ENCODE data around the gene CNKSR3. TPM values are rescaled to one million over a fixed set of nuclear protein-coding genes. Genes with fewer than 3 reads are reported as not detected.

Gene CNKSR3
- total RNA-seq = 10 to 100 TPM; 11.5 to 16.8 TPM

DNA sequence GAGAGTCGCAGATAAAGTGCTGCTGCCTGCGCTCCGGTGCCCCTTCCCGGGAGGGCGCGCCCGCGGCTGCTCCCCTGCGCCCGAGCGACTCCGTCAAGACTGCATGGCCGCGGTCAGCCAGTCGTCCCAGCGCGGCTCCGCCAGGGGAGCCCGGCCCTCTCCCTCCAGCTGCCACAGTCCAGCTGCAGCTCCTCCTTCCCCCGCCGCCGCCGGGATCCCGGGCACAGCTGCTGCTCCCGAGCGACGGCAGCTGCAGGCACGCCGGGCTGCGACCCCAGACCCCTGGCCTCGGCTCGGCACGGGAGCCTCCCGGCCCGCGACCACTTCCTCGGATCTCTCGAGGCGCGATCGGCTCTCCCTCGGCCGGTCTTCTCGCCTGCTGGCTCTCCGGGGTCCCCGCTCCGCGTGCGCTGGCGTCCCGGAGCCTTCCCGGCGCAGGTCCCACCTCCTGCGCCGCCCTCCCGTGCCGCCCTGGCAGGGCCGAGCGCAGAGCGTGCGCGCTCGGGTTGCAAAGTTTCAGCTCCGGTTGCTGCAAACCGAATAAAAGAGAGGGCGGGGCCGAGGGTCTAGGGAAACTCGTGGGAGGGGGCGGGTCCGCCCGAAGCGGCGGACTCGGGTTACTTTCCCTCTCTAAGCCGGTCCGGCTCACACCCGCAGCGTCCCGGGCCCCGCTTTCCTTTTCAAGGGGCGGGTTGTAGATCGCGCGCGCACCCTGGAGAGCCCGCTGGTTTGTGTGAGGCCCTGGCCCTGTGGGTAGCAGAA lies at the start of gene CNKSR3:
Gene CNKSR3, minus strand, starts transcription at position 542 of the 762 bp plus-strand sequence. CDS start 571 bp downstream, outside the sequence.
- Histone ChIP-seq H3K4me3 (peak within 1 kb of the TSS; percentile 79 to 85), H3K27ac (peak within 1 kb of the TSS; percentile 96 to 98), H3K27me3 (no peaks in the 10 kb centered on the region), H3K9me3 (no peaks in the 10 kb centered on the region), H3K36me3 (no peaks in the 10 kb centered on the region), H3K4me1 (peaks cover 0 to 37% of the 10 kb centered on the region in 2 donors)
- peak; percentile 82 for DNase-seq (ENCODE audit: low spot score)
- TF ChIP-seq, protein P1, sequence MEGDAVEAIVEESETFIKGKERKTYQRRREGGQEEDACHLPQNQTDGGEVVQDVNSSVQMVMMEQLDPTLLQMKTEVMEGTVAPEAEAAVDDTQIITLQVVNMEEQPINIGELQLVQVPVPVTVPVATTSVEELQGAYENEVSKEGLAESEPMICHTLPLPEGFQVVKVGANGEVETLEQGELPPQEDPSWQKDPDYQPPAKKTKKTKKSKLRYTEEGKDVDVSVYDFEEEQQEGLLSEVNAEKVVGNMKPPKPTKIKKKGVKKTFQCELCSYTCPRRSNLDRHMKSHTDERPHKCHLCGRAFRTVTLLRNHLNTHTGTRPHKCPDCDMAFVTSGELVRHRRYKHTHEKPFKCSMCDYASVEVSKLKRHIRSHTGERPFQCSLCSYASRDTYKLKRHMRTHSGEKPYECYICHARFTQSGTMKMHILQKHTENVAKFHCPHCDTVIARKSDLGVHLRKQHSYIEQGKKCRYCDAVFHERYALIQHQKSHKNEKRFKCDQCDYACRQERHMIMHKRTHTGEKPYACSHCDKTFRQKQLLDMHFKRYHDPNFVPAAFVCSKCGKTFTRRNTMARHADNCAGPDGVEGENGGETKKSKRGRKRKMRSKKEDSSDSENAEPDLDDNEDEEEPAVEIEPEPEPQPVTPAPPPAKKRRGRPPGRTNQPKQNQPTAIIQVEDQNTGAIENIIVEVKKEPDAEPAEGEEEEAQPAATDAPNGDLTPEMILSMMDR (IDR thresholded peaks at IDR 0.05) = no peak

DNA sequence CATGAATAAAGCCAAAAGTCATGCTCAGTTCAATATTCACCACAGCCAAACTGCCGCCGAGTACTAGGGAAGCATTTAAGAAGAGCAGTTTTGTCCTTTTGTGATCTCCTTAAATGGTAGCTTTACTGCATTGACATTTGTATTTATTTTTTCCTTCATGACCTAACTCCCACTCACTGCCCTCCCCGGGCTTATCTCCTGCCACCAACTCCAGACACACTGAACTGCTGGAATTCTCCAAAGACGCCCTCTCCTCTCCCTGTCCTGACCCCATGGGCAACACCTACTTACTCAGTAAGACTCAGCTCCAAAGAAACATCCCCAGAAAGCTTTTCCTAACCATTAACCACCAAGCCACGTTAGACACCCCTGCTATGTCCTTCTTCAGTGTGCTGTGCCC lies 48.5 kb upstream of the CNKSR3 start:
- H3K4me3 ChIP-seq = no peak overlapping the region
- no peaks in the 10 kb centered on the region for H3K4me1 ChIP-seq
- no peaks in the 10 kb centered on the region for H3K36me3 ChIP-seq
- DNase-seq (ENCODE audit: low spot score) = no peak
- TF ChIP-seq, protein P1 (IDR thresholded peaks at IDR 0.05) = no peak
- H3K9me3 ChIP-seq = no peaks in the 10 kb centered on the region
- H3K27me3 ChIP-seq = no peaks in the 10 kb centered on the region
- H3K27ac ChIP-seq = no peak overlapping the region

DNA sequence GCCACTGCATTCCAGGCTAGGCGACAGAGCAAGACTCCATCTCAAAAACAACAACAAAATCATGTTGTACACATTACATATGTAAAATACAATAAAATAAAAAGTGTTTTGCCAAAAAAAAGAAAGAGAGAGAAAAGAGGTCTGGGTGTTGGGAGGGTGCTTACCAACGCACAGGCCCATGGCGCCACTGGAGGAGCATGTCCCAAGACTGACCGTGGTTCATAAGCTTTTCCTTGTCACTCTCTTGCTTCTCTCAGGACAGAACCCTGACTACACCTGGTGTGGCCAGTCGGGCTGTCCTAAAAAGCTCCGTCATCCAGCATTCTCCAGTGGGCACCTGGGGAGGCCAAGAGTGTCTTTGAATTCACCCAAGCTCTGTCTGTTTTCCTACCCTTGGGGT lies 48.0 kb upstream of the CNKSR3 start:
- no peaks in the 10 kb centered on the region for H3K4me1 ChIP-seq
- H3K4me3 ChIP-seq = no peak overlapping the region
- H3K27ac ChIP-seq = no peak overlapping the region
- no peak for DNase-seq (ENCODE audit: low spot score)
- TF ChIP-seq, protein P1 (IDR thresholded peaks at IDR 0.05) = no peak
- no peaks in the 10 kb centered on the region for H3K27me3 ChIP-seq
- H3K36me3 ChIP-seq = no peaks in the 10 kb centered on the region
- H3K9me3 ChIP-seq = no peaks in the 10 kb centered on the region

DNA sequence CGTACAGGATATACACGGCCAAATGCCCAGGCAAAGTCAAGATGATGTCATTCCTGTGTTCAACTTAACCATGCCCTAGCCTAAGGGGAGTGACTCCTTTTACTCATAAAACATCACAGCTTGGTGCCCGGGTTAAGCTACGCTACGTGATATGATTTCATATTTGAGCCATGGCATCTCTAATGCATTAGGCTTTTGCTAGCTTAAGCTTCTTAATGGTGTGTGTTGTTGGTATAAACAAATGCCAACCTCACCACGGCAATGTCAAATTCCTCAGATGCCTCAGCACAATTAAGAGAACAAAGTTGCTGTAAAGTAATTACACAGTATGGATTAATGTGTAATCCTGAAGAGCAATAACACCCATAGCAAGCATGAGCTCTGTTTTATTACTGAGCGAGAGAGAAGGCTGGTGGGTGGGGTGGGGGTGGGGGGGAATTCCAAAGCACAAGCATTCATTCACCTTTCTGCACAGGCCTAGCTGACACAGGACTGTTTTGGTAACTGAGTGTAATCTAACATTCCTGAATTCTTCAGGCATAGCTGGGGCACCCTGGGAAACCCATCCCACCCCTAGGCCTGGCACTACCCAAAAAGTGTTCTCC lies 44.7 kb upstream of the CNKSR3 start:
- TF ChIP-seq, protein P1 (IDR thresholded peaks at IDR 0.05) = no peak
- H3K4me3 ChIP-seq = no peak overlapping the region
- H3K36me3 ChIP-seq = no peaks in the 10 kb centered on the region
- DNase-seq (ENCODE audit: low spot score) = no peak
- no peaks in the 10 kb centered on the region for H3K4me1 ChIP-seq
- no peaks in the 10 kb centered on the region for H3K27me3 ChIP-seq
- H3K9me3 ChIP-seq = no peaks in the 10 kb centered on the region
- peak overlapping the region in 1 of 2 donors; percentile 1 for H3K27ac ChIP-seq

DNA sequence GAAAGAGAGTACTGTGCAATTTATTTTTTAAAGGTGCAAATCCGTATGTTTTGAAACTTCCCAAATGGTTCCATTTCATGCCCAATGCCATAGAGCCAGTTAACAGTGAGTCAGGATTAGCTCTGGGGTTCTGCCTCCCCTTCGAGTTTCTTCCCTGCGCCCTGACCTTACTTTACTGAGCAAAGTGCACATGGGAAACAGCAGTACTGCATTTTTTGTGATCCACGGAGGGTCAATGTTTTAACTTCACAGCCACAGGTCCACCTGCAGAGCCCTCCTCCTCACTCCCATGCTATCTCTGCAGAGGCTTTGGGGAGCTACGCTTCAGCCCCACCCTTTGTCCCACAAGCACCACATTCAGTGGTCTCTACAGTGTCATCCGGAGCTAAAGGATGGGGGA lies 44.0 kb upstream of the CNKSR3 start:
- Histone ChIP-seq H3K27ac (peak overlapping the region in 1 of 2 donors; percentile 1), H3K4me3 (no peak overlapping the region), H3K27me3 (no peaks in the 10 kb centered on the region), H3K36me3 (no peaks in the 10 kb centered on the region), H3K4me1 (no peaks in the 10 kb centered on the region), H3K9me3 (no peaks in the 10 kb centered on the region)
- DNase-seq (ENCODE audit: low spot score) = no peak
- TF ChIP-seq, protein P1 (IDR thresholded peaks at IDR 0.05) = no peak
